H1 (cell line): Measurements from ENCODE around the gene CEP76. TPM values are rescaled to one million over a fixed set of nuclear protein-coding genes. Genes with fewer than 3 reads are reported as not detected.

Source experiments
- BRCA1 ChIP-seq: IDR thresholded peaks from 2 replicates; pipeline ENCODE4 v1.6.1; 2012; ENCODE audit warnings: low read depth, low read length, improper control_type of control experiment
- CHD7 ChIP-seq: fragments of 300-600 bp; sonication (generic); IDR thresholded peaks from 2 replicates; pipeline ENCODE4 v1.7.1; 2012; ENCODE audit warnings: low read length, moderate library complexity, mild to moderate bottlenecking, inconsistent platforms; ENCODE audit not compliant: insufficient replicate concordance
- EGR1 ChIP-seq: IDR thresholded peaks from 2 replicates; pipeline ENCODE4 v1.6.1; 2011; ENCODE audit warnings: low read depth, low read length, borderline replicate concordance
- POLR2A ChIP-seq, 2 experiments: IDR thresholded peaks; 1 replicate in 1 of 2; 2 replicates in 1 of 2; pipeline ENCODE4 v1.6.1; 2011; ENCODE audit warnings: low read depth in 2 of 2, low read length in 2 of 2, mild to moderate bottlenecking in 2 of 2; ENCODE audit errors: control extremely low read depth in 1 of 2
- YY1 ChIP-seq: IDR thresholded peaks from 2 replicates; pipeline ENCODE4 v1.6.1; 2011; ENCODE audit warnings: low read depth, mild to moderate bottlenecking, low read length
- ZNF274 ChIP-seq: IDR thresholded peaks from 2 replicates; pipeline ENCODE4 v1.7.0; 2012; ENCODE audit warnings: low read length, borderline replicate concordance; ENCODE audit errors: extremely low read depth
- polyA plus RNA-seq, 7 experiments: library from polyadenylated mRNA; depleted of rRNA in 3 of 7; stranded (reverse) in 5 of 7; unstranded in 2 of 7; fragments of >200 nt in 5 of 7; fragments of 200-250 nt in 2 of 7; gene quantifications; 1 replicate in 5 of 7; 2 replicates in 1 of 7; 4 replicates in 1 of 7; pipeline versions ENCODE4 v1.2.1 to v1.2.3, GENCODE V29; 2011 to 2013; ENCODE audit warnings: missing spikeins in 2 of 7, mixed read lengths in 2 of 7
- total RNA-seq: library from RNA; stranded (reverse); fragmentation: NEBNext Ultra II Directional; extraction: Animal tissue kit (Norgen Biotek cat#: 25700); gene quantifications from 2 replicates; pipeline ENCODE4 v1.2.1, GENCODE V29; 2021

CEP76 gene
- total and polyA plus RNA-seq, 2 of the 8 experiments (the other 6 are each of a cell fraction or from before 2014, with no cell fraction given) = 9.0 to 18.1 TPM

GRCh38 chr18:12645254-12645653, 57.3 kb downstream of the CEP76 start (continued):
- TF ChIP-seq CHD7 = no peak
- no peak for TF ChIP-seq BRCA1
- TF ChIP-seq YY1 = no peak
- TF ChIP-seq EGR1 = no peak
- no peak for TF ChIP-seq ZNF274
- TF ChIP-seq POLR2A (IDR thresholded peaks at IDR 0.05; ENCODE audit: control extremely low read depth in 1 of 2, low read depth in 2 of 2, low read length in 2 of 2) = no peak
